Measurements from ENCODE around the gene RIMS1.
"Not testable (repeated sequence)": the region's sequence is repeated elsewhere in the genome, so short reads cannot be mapped to it uniquely, and the experiment has no call there.

RIMS1 gene

DNA sequence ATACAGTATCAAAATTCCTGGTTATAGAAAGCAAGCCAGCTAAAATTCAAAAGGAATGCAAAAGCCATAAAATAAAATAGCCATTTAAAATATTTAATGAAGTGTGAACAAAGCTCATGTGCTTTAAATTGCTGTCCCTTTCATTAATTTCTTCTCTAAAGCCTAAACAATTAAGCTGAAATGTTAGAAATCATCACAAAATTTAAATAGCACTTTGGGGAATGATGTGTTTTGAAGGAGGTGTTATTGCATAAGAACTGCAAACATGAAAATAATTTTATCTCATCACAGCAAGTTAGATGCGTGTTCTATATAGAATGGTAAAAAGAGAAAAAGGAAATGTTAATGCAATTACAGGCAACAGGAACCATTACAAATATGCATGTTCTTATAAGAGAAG lies 111.0 kb downstream of the RIMS1 start:
- no peak overlapping the region for H3K4me3 ChIP-seq (replicated peaks; ENCODE audit: low read depth, low read length)
- TF ChIP-seq, protein P1, sequence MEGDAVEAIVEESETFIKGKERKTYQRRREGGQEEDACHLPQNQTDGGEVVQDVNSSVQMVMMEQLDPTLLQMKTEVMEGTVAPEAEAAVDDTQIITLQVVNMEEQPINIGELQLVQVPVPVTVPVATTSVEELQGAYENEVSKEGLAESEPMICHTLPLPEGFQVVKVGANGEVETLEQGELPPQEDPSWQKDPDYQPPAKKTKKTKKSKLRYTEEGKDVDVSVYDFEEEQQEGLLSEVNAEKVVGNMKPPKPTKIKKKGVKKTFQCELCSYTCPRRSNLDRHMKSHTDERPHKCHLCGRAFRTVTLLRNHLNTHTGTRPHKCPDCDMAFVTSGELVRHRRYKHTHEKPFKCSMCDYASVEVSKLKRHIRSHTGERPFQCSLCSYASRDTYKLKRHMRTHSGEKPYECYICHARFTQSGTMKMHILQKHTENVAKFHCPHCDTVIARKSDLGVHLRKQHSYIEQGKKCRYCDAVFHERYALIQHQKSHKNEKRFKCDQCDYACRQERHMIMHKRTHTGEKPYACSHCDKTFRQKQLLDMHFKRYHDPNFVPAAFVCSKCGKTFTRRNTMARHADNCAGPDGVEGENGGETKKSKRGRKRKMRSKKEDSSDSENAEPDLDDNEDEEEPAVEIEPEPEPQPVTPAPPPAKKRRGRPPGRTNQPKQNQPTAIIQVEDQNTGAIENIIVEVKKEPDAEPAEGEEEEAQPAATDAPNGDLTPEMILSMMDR (IDR thresholded peaks at IDR 0.05; ENCODE audit: low read depth, low read length, missing control alignments) = no peak
- DNase-seq (ENCODE audit: extremely low read depth, low read depth) = no peak

GRCh38 chr6:72002415-72002814 lies 116.1 kb downstream of the RIMS1 start:
- DNase-seq (ENCODE audit: extremely low read depth, low read depth) = no peak
- H3K4me3 ChIP-seq (replicated peaks; ENCODE audit: low read depth, low read length) = no peak overlapping the region
- TF ChIP-seq, protein P1 (IDR thresholded peaks at IDR 0.05; ENCODE audit: low read depth, low read length, missing control alignments) = no peak

DNA sequence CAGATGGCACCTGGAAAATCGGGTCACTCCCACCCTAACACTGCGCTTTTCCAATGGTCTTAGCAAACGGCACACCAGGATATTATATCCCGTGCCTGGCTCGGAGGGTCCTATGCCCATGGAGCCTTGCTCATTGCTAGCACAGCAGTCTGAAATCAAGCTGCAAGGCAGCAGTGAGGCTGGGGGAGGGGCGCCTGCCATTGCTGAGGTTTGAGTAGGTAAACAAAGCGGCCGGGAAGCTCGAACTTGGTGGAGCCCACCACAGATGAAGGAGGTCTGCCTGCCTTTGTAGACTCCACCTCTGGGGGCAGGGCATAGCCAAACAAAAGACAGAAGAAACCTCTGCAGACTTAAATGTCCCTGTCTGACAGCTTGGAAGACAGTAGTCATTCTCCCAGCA lies 120.2 kb downstream of the RIMS1 start:
- not testable (repeated sequence) for H3K4me3 ChIP-seq (replicated peaks; ENCODE audit: low read depth, low read length); DNase-seq (ENCODE audit: extremely low read depth, low read depth)

- DNase-seq (ENCODE audit: extremely low read depth, low read depth) = no peak
- H3K4me3 ChIP-seq (replicated peaks; ENCODE audit: low read depth, low read length) = no peak overlapping the region
- TF ChIP-seq, protein P1 (IDR thresholded peaks at IDR 0.05; ENCODE audit: low read depth, low read length, missing control alignments) = no peak
Observed at GRCh38 chr6:72022830-72023229, 136.5 kb downstream of the RIMS1 start.

GRCh38 chr6:72031471-72031870 lies 145.1 kb downstream of the RIMS1 start:
- TF ChIP-seq, protein P1 (IDR thresholded peaks at IDR 0.05; ENCODE audit: low read depth, low read length, missing control alignments) = no peak
- DNase-seq (ENCODE audit: extremely low read depth, low read depth) = no peak

GRCh38 chr6:72032086-72032485 lies 145.7 kb downstream of the RIMS1 start:
- no peak for DNase-seq (ENCODE audit: extremely low read depth, low read depth)
- TF ChIP-seq, protein P1 (IDR thresholded peaks at IDR 0.05; ENCODE audit: low read depth, low read length, missing control alignments) = no peak
- no peak overlapping the region for H3K4me3 ChIP-seq (replicated peaks; ENCODE audit: low read depth, low read length)

More at GRCh38 chr6:72031471-72031870, 145.1 kb downstream of the RIMS1 start:
- H3K4me3 ChIP-seq (replicated peaks; ENCODE audit: low read depth, low read length) = no peak overlapping the region

DNA sequence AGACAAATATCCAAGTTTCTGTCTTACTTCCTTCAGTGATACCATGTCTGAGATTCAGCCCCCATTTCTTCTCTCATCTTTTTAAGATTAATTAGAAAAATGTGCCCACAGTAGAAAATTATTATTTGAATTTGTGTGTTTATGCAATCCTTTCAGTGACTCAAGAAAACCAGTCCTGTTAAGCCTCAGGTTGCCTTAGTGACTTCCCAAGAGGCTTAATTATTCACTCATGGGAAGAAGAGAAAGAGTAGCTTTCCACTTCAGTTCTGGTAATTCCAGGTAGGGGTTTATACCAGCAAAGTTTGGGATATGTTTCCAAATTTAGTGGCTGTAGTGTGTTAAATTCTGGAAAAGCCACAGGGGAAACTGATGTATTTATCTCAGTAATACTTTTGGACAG lies 149.1 kb downstream of the RIMS1 start:
- no peak overlapping the region for H3K4me3 ChIP-seq (replicated peaks; ENCODE audit: low read depth, low read length)
- TF ChIP-seq, protein P1 (IDR thresholded peaks at IDR 0.05; ENCODE audit: low read depth, low read length, missing control alignments) = no peak
- no peak for DNase-seq (ENCODE audit: extremely low read depth, low read depth)

All from HFF-Myc (cell line).